ENCODE measurements around the gene HSPA9.

DNA sequence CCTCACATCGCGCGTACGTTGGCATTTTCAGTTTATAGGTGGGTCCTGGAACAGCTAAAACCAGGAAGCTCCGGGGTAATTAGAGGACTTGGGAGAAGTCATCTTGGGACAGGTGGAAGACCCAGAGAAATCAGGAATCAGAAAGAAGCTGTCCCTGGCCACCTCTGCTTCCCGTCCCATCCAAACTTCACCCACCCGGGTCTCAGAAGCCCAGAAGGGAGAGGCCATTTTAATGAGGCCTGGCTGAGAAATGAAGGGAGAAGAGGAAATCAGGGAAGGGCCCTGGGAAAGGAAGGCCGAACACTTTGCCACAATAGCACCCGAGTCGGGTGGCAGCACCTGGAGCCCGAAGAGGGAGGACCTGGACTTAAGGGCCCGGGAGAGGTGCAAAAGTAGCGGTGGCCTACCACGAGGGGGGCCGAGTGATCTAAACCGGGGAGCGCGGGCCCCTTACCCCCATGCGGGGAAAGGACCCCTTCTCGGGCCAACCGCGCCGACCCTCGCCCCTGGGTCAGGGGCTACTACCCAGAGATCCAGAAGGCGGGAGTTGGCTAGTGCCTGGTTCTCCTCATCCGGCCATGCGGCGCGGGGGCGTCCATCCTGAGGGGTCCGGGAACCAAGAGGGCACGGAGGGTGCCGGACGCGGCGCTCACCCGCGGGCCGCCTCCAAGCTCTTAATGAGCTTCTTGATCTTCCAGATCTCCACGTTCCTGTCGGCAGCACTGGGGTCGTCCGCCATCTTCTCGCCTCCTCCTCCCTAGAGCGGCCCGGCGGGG is 32.8 kb downstream of the HSPA9 start:
- no peak for TF ChIP-seq POLR2A (IDR thresholded peaks at IDR 0.05)
- TF ChIP-seq, protein P1, sequence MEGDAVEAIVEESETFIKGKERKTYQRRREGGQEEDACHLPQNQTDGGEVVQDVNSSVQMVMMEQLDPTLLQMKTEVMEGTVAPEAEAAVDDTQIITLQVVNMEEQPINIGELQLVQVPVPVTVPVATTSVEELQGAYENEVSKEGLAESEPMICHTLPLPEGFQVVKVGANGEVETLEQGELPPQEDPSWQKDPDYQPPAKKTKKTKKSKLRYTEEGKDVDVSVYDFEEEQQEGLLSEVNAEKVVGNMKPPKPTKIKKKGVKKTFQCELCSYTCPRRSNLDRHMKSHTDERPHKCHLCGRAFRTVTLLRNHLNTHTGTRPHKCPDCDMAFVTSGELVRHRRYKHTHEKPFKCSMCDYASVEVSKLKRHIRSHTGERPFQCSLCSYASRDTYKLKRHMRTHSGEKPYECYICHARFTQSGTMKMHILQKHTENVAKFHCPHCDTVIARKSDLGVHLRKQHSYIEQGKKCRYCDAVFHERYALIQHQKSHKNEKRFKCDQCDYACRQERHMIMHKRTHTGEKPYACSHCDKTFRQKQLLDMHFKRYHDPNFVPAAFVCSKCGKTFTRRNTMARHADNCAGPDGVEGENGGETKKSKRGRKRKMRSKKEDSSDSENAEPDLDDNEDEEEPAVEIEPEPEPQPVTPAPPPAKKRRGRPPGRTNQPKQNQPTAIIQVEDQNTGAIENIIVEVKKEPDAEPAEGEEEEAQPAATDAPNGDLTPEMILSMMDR (IDR thresholded peaks at IDR 0.05): no peak

All from uterus (tissue), 2 donors.